Osteocyte (in vitro differentiated cells): ENCODE results near the gene UGT1A6. TPM values are rescaled to one million over a fixed set of nuclear protein-coding genes. Genes with fewer than 3 reads are reported as not detected.

Experiments used
- DNase-seq: peaks from one replicate; pipeline ENCODE4 v3.0.0; 2021; ENCODE audit warnings: mixed read lengths; ENCODE audit not compliant: unreplicated experiment; ENCODE audit errors: extremely low spot score
- H3K27ac Mint-ChIP-seq: one replicate; pipeline ENCODE4 v1.8.0; 2021; ENCODE audit warnings: mild to moderate bottlenecking, mixed read lengths; ENCODE audit not compliant: unreplicated experiment
- H3K27me3 Mint-ChIP-seq: one replicate; pipeline ENCODE4 v1.8.0; 2021; ENCODE audit warnings: mixed read lengths; ENCODE audit not compliant: unreplicated experiment
- H3K36me3 Mint-ChIP-seq: one replicate; pipeline ENCODE4 v1.8.0; 2021; ENCODE audit warnings: mixed read lengths; ENCODE audit not compliant: unreplicated experiment
- H3K4me1 Mint-ChIP-seq: one replicate; pipeline ENCODE4 v1.8.0; 2021; ENCODE audit warnings: mixed read lengths; ENCODE audit not compliant: unreplicated experiment
- H3K4me3 Mint-ChIP-seq: one replicate; pipeline ENCODE4 v1.8.0; 2021; ENCODE audit warnings: mild to moderate bottlenecking, moderate library complexity, mixed read lengths; ENCODE audit not compliant: unreplicated experiment
- H3K9me3 Mint-ChIP-seq: one replicate; pipeline ENCODE4 v1.8.0; 2021; ENCODE audit warnings: mixed read lengths; ENCODE audit not compliant: unreplicated experiment
- total RNA-seq: library from RNA; stranded (reverse); gene quantifications from 2 replicates; pipeline ENCODE4 v1.2.1, GENCODE V29; 2021
- TF ChIP-seq, protein P1 (sequence below): fragments of 200-600 bp; sonication (generic); IDR thresholded peaks from 2 replicates; pipeline ENCODE4 v1.5.0; 2021; ENCODE audit warnings: antibody characterized with exemption, mild to moderate bottlenecking, moderate library complexity

The UGT1A6 gene
- total RNA-seq, 1 donor from 2014 or later = not detected

DNA sequence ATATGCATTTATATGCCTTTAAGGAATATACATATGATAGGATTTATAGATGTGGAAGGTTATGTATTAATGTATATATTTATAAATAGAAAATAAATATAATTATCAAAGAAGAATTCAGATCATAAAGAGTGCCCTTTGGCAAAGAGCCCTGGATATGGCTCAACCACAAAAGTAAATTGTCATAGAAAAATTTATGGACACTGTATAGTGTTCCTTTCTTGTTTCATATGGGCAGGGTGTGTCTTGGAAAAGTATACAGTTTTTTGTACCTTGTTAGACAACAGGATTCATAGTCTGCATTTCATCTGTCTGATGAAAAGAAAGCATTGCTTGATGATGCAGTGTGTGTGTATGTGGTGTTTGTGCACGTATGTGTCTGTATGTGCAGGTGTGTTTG lies 8.1 kb upstream of the UGT1A6 start:
- Mint-ChIP-seq H3K9me3 (peaks cover 4% of the 10 kb centered on the region), H3K4me3 (no peak overlapping the region), H3K27me3 (peaks cover 19% of the 10 kb centered on the region), H3K36me3 (no peaks in the 10 kb centered on the region), H3K4me1 (no peaks in the 10 kb centered on the region), H3K27ac (no peak overlapping the region)
- TF ChIP-seq, protein P1, sequence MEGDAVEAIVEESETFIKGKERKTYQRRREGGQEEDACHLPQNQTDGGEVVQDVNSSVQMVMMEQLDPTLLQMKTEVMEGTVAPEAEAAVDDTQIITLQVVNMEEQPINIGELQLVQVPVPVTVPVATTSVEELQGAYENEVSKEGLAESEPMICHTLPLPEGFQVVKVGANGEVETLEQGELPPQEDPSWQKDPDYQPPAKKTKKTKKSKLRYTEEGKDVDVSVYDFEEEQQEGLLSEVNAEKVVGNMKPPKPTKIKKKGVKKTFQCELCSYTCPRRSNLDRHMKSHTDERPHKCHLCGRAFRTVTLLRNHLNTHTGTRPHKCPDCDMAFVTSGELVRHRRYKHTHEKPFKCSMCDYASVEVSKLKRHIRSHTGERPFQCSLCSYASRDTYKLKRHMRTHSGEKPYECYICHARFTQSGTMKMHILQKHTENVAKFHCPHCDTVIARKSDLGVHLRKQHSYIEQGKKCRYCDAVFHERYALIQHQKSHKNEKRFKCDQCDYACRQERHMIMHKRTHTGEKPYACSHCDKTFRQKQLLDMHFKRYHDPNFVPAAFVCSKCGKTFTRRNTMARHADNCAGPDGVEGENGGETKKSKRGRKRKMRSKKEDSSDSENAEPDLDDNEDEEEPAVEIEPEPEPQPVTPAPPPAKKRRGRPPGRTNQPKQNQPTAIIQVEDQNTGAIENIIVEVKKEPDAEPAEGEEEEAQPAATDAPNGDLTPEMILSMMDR = no peak
- no peak for DNase-seq

DNA sequence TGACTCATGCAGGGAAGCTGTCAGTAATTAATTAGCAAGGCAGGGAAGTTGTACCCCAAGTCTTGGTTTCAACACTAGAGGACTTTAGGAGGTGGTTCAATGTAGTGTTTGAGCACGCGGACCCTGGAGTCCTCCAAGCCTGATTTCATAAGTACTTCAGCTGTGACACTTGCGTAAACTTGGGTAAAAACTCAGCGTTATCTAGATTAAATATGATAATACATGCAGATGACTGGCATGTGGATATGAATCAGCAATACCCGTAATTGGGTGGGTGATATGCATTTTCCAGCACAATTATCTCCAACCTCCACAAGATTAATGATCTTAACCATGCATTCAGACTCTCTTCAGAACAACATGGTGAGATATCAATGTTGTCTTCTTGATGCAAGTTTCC lies 5.8 kb upstream of the UGT1A6 start:
- H3K9me3 Mint-ChIP-seq = peaks cover 4% of the 10 kb centered on the region
- TF ChIP-seq, protein P1 = no peak
- no peak overlapping the region for H3K27ac Mint-ChIP-seq
- no peaks in the 10 kb centered on the region for H3K36me3 Mint-ChIP-seq
- no peak for DNase-seq
- H3K4me3 Mint-ChIP-seq = no peak overlapping the region
- peaks cover 17% of the 10 kb centered on the region for H3K27me3 Mint-ChIP-seq
- no peaks in the 10 kb centered on the region for H3K4me1 Mint-ChIP-seq

DNA sequence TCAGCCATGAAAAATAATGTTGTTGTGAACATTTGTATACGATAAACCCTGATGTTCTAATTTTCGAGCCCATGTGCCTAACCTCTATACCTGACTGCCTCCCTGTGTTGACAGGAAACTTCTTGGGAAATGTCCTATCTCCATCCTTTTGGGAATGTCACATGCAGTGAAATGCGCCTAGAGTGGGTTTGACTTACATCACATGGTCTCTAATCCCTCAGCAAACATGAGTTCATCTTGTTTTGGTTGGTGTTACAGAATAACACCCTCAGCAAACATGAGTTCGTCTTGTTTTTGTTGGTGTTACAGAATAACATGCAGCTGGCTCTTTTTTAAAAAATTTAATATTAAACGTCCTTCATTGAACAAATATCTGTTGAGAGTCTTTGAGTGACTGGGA lies 4.3 kb upstream of the UGT1A6 start:
- no peak overlapping the region for H3K27ac Mint-ChIP-seq
- peaks cover 16% of the 10 kb centered on the region for H3K27me3 Mint-ChIP-seq
- H3K9me3 Mint-ChIP-seq = peaks cover 4% of the 10 kb centered on the region
- TF ChIP-seq, protein P1 = no peak
- no peak for DNase-seq
- H3K4me3 Mint-ChIP-seq = no peak overlapping the region
- H3K4me1 Mint-ChIP-seq = no peaks in the 10 kb centered on the region
- H3K36me3 Mint-ChIP-seq = no peaks in the 10 kb centered on the region

DNA sequence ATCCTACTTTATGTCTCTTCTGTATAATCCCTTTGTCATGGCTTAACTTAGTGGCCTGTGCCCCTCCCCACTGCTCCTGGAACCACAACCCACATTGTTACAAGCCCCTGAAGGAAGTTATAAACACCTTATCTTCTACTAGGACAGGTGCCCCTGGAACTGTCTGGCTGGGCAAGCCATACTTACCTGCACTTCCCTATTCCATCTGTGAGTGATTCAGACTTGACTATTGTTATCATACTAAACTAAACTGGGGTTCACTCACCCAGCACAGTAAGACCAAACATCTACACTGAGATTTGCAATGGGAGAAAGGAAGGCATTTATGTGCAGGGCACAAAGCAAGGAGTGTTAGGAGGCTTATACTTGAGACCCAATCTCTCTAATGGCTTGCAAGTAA lies 3.7 kb upstream of the UGT1A6 start:
- H3K4me1 Mint-ChIP-seq = no peaks in the 10 kb centered on the region
- no peak for DNase-seq

DNA sequence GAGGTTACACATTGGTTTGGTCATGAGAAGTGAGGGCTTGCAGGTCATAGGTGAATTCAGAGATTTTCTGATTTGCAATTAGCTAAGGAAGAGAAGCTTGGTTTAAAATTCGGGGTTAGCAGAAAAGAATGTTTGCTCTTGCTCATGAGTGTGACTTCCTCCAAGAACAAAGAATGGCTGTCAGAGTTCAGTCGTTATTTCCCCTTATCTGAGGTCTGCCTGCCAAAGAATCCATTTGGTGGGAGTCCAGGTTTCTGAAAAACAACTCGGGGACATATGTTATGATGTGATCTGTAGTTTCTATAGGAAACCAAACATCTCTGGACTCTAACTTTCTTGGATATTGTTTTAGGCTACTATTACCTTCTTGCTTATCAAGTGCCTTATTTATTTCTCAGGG lies 3.2 kb upstream of the UGT1A6 start:
- Mint-ChIP-seq H3K27me3 (peaks cover 10% of the 10 kb centered on the region), H3K9me3 (peaks cover 4% of the 10 kb centered on the region), H3K36me3 (no peaks in the 10 kb centered on the region), H3K4me3 (no peak overlapping the region), H3K27ac (no peak overlapping the region), H3K4me1 (no peaks in the 10 kb centered on the region)
- no peak for DNase-seq
- TF ChIP-seq, protein P1 = no peak

More for the DNA sequence above, 3.7 kb upstream of the UGT1A6 start:
- Mint-ChIP-seq H3K27me3 (peaks cover 10% of the 10 kb centered on the region), H3K4me3 (no peak overlapping the region), H3K9me3 (peaks cover 4% of the 10 kb centered on the region), H3K36me3 (no peaks in the 10 kb centered on the region), H3K27ac (no peak overlapping the region)
- TF ChIP-seq, protein P1 = no peak
